MCF 10A (cell line): Measurements from ENCODE around the gene DRGX. TPM values are rescaled to one million over a fixed set of nuclear protein-coding genes. Genes with fewer than 3 reads are reported as not detected.

ENCODE experiments used
- BruUV-seq: library from RNA; stranded (reverse); fragments of 400-500 nt; replicated peaks from 2 replicates; lab custom pipeline; 2021; lab: Mats Ljungman, UMichigan
- CTCF ChIA-PET: fragments of 300-600 bp; sonication (Branson Sonifier 250); formaldehyde crosslinking; extraction: SDS; loops from one replicate; lab custom pipeline; 2021; ENCODE audit warnings: antibody characterized with exemption, inconsistent platforms; lab: Yijun Ruan, JAX
- POLR2A ChIA-PET: fragments of 300-600, 350-650 bp; sonication (Branson Sonifier 250); formaldehyde crosslinking; extraction: SDS; loops from one replicate; lab custom pipeline; 2020; ENCODE audit warnings: antibody characterized with exemption, inconsistent platforms; lab: Yijun Ruan, JAX
- DNase-seq: peaks from one replicate; pipeline ENCODE4 v3.0.0-alpha.2; 2018; ENCODE audit not compliant: unreplicated experiment
- H3K27ac Mint-ChIP-seq: one replicate; pipeline ENCODE4 v1.8.0; 2022; ENCODE audit warnings: mild to moderate bottlenecking, low read depth, mixed read lengths; ENCODE audit not compliant: unreplicated experiment
- H3K27me3 Mint-ChIP-seq: one replicate; pipeline ENCODE4 v1.8.0; 2022; ENCODE audit warnings: mixed read lengths; ENCODE audit not compliant: insufficient read depth, unreplicated experiment
- H3K36me3 Mint-ChIP-seq: one replicate; pipeline ENCODE4 v1.8.0; 2022; ENCODE audit warnings: mild to moderate bottlenecking, moderate library complexity, mixed read lengths; ENCODE audit not compliant: insufficient read depth, unreplicated experiment
- H3K4me1 Mint-ChIP-seq: one replicate; pipeline ENCODE4 v1.8.0; 2022; ENCODE audit warnings: mixed read lengths; ENCODE audit not compliant: insufficient read depth, unreplicated experiment
- H3K4me3 Mint-ChIP-seq: one replicate; pipeline ENCODE4 v1.8.0; 2022; ENCODE audit warnings: mild to moderate bottlenecking, moderate library complexity, mixed read lengths; ENCODE audit not compliant: unreplicated experiment
- H3K9me3 Mint-ChIP-seq: one replicate; pipeline ENCODE4 v1.8.0; 2022; ENCODE audit warnings: mixed read lengths; ENCODE audit not compliant: unreplicated experiment
- intact Hi-C: fragments of 100-400 bp; cut with micrococcal nuclease; formaldehyde crosslinking; loops from 2 replicates; pipeline ENCODE4 v1.14.1; 2022
- total RNA-seq: library from RNA; stranded (reverse); gene quantifications from 2 replicates; pipeline ENCODE4 v1.2.3, GENCODE V29; 2022
- TF ChIP-seq, protein P1 (sequence below): fragments of 200-600 bp; IDR thresholded peaks from one replicate; pipeline ENCODE4 v1.8.0; 2022; ENCODE audit warnings: antibody characterized with exemption, mild to moderate bottlenecking; ENCODE audit not compliant: unreplicated experiment

Gene DRGX
- total RNA-seq, 1 experiment from 2014 or later: not detected

DNA sequence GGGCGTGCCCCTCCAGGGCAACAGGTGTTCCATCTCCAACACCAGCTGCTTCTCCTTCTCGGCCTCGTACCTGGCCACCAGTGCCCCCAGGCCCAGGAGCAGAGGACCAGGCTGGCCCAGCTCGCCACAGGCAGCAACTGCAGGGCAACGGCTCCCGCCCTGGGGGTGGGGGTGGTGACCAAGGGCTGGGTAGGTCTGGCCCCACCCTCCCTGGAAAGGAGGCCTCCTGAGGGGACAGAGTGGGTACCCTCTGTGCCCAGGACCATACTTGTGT lies 22.1 kb upstream of the DRGX start:
- no peaks in the 10 kb centered on the region for H3K36me3 Mint-ChIP-seq
- TF ChIP-seq, protein P1, sequence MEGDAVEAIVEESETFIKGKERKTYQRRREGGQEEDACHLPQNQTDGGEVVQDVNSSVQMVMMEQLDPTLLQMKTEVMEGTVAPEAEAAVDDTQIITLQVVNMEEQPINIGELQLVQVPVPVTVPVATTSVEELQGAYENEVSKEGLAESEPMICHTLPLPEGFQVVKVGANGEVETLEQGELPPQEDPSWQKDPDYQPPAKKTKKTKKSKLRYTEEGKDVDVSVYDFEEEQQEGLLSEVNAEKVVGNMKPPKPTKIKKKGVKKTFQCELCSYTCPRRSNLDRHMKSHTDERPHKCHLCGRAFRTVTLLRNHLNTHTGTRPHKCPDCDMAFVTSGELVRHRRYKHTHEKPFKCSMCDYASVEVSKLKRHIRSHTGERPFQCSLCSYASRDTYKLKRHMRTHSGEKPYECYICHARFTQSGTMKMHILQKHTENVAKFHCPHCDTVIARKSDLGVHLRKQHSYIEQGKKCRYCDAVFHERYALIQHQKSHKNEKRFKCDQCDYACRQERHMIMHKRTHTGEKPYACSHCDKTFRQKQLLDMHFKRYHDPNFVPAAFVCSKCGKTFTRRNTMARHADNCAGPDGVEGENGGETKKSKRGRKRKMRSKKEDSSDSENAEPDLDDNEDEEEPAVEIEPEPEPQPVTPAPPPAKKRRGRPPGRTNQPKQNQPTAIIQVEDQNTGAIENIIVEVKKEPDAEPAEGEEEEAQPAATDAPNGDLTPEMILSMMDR: no peak
- CTCF ChIA-PET: interaction anchor here (0.6 to 3.3 kb wide), 2 partner anchors 11 to 527 kb away, joined by 3 to 24 read pairs; no protein-coding TSS in a partner anchor
- no TSS peak for BruUV-seq
- no peak overlapping the region for H3K4me3 Mint-ChIP-seq
- no peaks in the 10 kb centered on the region for H3K9me3 Mint-ChIP-seq
- H3K27me3 Mint-ChIP-seq: peaks cover 33% of the 10 kb centered on the region
- POLR2A ChIA-PET: no interaction called here
- intact Hi-C loops: no loop called here
- DNase-seq: no peak
- no peaks in the 10 kb centered on the region for H3K4me1 Mint-ChIP-seq
- no peak overlapping the region for H3K27ac Mint-ChIP-seq

DNA sequence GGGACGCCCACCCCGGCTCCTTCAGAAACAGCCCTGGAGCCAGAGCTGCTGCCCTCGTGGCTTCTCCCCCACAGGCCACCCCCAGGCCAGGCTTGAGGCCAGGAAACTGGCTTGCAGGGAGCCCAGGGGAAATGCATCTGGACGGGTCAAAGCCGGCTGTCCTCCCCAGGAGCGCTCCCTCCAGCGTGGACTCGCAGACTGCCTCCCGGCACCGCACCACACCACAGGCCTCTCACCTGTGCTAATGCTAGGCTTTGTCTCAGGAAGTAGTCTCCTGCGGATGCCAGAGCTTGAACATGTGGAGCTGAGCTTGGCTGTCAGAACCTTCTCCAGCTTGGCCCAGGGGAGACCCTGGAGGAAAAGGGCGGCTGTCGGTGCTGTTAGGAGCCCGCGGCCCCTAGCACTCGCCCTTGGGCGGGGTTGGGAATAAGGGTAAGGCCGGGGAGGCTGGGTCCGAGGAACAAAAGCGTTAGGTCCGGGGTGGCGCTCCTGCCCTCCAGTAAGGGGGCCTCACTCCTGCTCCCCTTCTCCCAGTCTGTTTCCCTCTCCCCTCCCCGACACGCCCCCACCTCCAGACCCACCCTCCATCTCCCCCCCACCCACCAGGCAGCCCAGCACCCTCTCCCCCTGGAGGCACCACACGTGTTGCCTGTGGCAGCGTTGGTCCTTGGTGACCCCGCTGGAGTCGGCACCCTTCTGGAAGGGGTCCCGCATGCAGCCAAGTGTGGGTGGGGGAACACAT lies 21.6 kb upstream of the DRGX start:
- TF ChIP-seq, protein P1: no peak
- Mint-ChIP-seq H3K9me3 (no peaks in the 10 kb centered on the region), H3K4me3 (no peak overlapping the region), H3K27ac (no peak overlapping the region), H3K36me3 (no peaks in the 10 kb centered on the region), H3K27me3 (peaks cover 33% of the 10 kb centered on the region), H3K4me1 (no peaks in the 10 kb centered on the region)
- DNase-seq: no peak
- CTCF ChIA-PET: interaction anchor here (0.6 to 3.3 kb wide), 2 partner anchors 10 to 527 kb away, joined by 3 to 24 read pairs; no protein-coding TSS in a partner anchor
- POLR2A ChIA-PET: no interaction called here
- intact Hi-C loops: no loop called here
- no TSS peak for BruUV-seq

DNA sequence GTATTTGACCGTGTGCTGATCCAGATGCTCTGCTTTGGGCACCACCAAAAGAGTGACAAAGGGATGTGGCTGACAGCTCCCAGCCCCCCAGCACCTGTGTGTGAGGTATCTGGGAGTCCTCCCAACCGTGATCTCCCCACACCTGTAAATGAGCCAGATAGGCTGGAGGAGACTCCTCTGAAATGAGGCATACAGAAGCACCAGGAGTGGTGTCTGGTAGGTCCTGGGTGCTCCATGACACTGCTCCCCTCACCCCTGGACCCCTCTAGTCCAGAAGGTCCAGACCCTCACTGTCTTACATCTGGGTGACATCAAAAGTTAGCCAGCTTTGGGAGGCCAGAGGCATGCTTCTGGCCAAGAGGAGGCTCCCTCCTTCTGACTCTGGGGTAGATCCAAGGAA lies 20.0 kb upstream of the DRGX start:
- POLR2A ChIA-PET: no interaction called here
- H3K27ac Mint-ChIP-seq: no peak overlapping the region
- TF ChIP-seq, protein P1: no peak

DNA sequence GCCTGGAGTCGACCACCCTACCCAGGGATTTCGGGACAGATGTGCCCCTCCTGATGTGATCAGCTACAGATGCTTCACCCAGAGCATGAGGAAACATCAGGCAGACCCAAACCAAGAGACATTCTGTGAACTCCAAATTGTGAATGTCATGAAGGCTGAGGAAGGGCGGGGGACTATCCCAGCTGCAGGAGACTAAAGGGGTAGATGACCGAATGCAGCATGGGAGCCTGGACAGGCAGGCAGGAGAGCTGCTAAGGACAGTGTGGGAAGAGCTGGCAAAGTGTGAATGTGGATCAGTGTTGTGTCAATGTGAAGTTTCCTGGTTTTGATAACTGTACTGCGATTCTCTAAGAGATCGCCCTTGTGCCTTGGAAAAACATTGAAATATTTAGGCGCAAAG lies 19.2 kb upstream of the DRGX start:
- Mint-ChIP-seq H3K9me3 (no peaks in the 10 kb centered on the region), H3K36me3 (no peaks in the 10 kb centered on the region), H3K27me3 (peaks cover 48% of the 10 kb centered on the region), H3K4me3 (no peak overlapping the region), H3K27ac (no peak overlapping the region), H3K4me1 (no peaks in the 10 kb centered on the region)
- ChIA-PET POLR2A (no interaction called here), CTCF (interaction anchor here (3.3 kb wide), 1 partner anchor 8 kb away, joined by 24 read pairs; no protein-coding TSS in a partner anchor)
- DNase-seq: no peak
- TF ChIP-seq, protein P1: no peak
- BruUV-seq: no TSS peak
- intact Hi-C loops: no loop called here

More for the DNA sequence above, 20.0 kb upstream of the DRGX start:
- no TSS peak for BruUV-seq
- no peaks in the 10 kb centered on the region for H3K9me3 Mint-ChIP-seq
- CTCF ChIA-PET: interaction anchor here (0.6 to 3.3 kb wide), 2 partner anchors 8 to 1091 kb away, joined by 3 to 24 read pairs; no protein-coding TSS in a partner anchor
- H3K4me3 Mint-ChIP-seq: no peak overlapping the region
- intact Hi-C loops: no loop called here
- H3K36me3 Mint-ChIP-seq: no peaks in the 10 kb centered on the region
- DNase-seq: no peak
- peaks cover 42% of the 10 kb centered on the region for H3K27me3 Mint-ChIP-seq
- H3K4me1 Mint-ChIP-seq: no peaks in the 10 kb centered on the region
